ENCODE results near the gene SRSF7.

The SRSF7 gene

GRCh38 chr2:38775097-38775920, 24.1 kb upstream of the SRSF7 start:
- Histone ChIP-seq H3K27ac (ENCODE audit: low read length) (no peak overlapping the region), H3K4me2 (ENCODE audit: insufficient read depth, low read length) (no peak overlapping the region)

DNA sequence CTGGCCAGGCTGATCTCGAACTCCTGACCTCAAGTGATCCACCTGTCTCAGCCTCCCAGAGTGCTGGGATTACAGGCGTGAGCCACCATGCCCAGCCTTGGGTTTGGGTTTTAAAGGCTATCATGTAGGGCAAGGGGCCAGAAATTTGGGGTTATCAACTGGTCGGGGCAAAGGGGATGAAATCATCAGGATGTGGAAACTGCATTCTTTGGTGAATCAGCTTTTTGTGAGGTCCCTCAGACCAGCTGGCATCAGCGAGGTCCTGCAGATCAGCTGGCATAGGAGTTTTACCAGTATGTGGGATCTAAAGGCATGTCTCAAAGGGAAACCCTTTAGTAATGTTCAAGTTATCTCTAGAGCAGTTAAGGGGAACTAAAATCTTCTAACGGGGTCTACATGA, 20.5 kb upstream of the SRSF7 start:
- Histone ChIP-seq H3K9me3 (ENCODE audit: insufficient read depth, low read length, severe bottlenecking) (no peaks in the 10 kb centered on the region), H3K27me3 (ENCODE audit: insufficient read depth, low read length, poor library complexity) (no peaks in the 10 kb centered on the region), H3K4me2 (ENCODE audit: insufficient read depth, low read length) (no peak overlapping the region), H3K36me3 (ENCODE audit: insufficient read depth, low read length) (no peaks in the 10 kb centered on the region), H3K9ac (ENCODE audit: low read depth, low read length) (no peak overlapping the region), H3K4me1 (ENCODE audit: insufficient read depth, low read length) (no peaks in the 10 kb centered on the region), H3K4me3 (ENCODE audit: low read depth in 1 of 2, low read length in 2 of 2) (no peak overlapping the region), H2AFZ (ENCODE audit: low read depth, low read length) (no peak overlapping the region), H4K20me1 (ENCODE audit: insufficient read depth, low read length) (no peaks in the 10 kb centered on the region), H3K27ac (ENCODE audit: low read length) (no peak overlapping the region), H3K79me2 (ENCODE audit: insufficient read depth, low read length) (no peaks in the 10 kb centered on the region)
- DNase-seq (no peak), ATAC-seq (ENCODE audit: insufficient read depth, low read depth) (no peak)
- TF ChIP-seq, protein P1, sequence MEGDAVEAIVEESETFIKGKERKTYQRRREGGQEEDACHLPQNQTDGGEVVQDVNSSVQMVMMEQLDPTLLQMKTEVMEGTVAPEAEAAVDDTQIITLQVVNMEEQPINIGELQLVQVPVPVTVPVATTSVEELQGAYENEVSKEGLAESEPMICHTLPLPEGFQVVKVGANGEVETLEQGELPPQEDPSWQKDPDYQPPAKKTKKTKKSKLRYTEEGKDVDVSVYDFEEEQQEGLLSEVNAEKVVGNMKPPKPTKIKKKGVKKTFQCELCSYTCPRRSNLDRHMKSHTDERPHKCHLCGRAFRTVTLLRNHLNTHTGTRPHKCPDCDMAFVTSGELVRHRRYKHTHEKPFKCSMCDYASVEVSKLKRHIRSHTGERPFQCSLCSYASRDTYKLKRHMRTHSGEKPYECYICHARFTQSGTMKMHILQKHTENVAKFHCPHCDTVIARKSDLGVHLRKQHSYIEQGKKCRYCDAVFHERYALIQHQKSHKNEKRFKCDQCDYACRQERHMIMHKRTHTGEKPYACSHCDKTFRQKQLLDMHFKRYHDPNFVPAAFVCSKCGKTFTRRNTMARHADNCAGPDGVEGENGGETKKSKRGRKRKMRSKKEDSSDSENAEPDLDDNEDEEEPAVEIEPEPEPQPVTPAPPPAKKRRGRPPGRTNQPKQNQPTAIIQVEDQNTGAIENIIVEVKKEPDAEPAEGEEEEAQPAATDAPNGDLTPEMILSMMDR (IDR thresholded peaks at IDR 0.05; ENCODE audit: borderline replicate concordance, extremely low read depth, low read length, poor library complexity, severe bottlenecking), result no peak
- no peak for TF ChIP-seq EZH2 (IDR thresholded peaks at IDR 0.05; ENCODE audit: borderline replicate concordance, low read depth, low read length, severe bottlenecking)

More at GRCh38 chr2:38775097-38775920, 24.1 kb upstream of the SRSF7 start:
- no peaks in the 10 kb centered on the region for H4K20me1 ChIP-seq (ENCODE audit: insufficient read depth, low read length)
- H2AFZ ChIP-seq (ENCODE audit: low read depth, low read length), result 0 out of 2 replicates have a peak overlapping the region, but pooled peaks have one; percentile 11
- no peaks in the 10 kb centered on the region for H3K9me3 ChIP-seq (ENCODE audit: insufficient read depth, low read length, severe bottlenecking)
- no peak overlapping the region for H3K9ac ChIP-seq (ENCODE audit: low read depth, low read length)
- no peak overlapping the region for H3K4me3 ChIP-seq (ENCODE audit: low read depth in 1 of 2, low read length in 2 of 2)
- TF ChIP-seq EZH2 (IDR thresholded peaks at IDR 0.05; ENCODE audit: borderline replicate concordance, low read depth, low read length, severe bottlenecking), result no peak
- TF ChIP-seq, protein P1 (IDR thresholded peaks at IDR 0.05; ENCODE audit: borderline replicate concordance, extremely low read depth, low read length, poor library complexity, severe bottlenecking), result no peak
- H3K4me1 ChIP-seq (ENCODE audit: insufficient read depth, low read length), result peaks cover 14% of the 10 kb centered on the region
- ATAC-seq (ENCODE audit: insufficient read depth, low read depth) (no peak), DNase-seq (no peak)
- H3K27me3 ChIP-seq (ENCODE audit: insufficient read depth, low read length, poor library complexity), result no peaks in the 10 kb centered on the region
- peaks cover 1% of the 10 kb centered on the region for H3K36me3 ChIP-seq (ENCODE audit: insufficient read depth, low read length)
- peaks cover 14% of the 10 kb centered on the region for H3K79me2 ChIP-seq (ENCODE audit: insufficient read depth, low read length)

DNA sequence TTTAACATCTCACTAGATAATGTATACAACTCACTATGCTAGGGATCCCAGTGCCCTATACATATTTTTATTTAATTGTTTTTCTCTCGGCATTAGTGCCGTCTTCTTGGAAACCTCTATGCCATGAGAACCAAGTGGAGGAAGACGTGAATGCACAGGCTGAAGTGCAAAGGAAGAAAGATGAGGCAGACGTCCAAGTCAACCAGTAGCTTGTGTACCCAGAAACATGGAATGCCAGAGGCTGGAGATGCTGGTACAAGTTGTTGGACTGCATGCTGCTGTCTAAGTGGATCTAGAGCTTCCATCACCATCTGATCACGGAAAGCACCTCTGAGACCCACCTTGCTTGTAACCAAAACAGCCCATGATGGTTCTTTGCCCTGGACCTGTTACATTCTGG, 14.4 kb upstream of the SRSF7 start:
- ATAC-seq (ENCODE audit: insufficient read depth, low read depth), result no peak
- Histone ChIP-seq H3K27me3 (ENCODE audit: insufficient read depth, low read length, poor library complexity) (no peaks in the 10 kb centered on the region), H3K9ac (ENCODE audit: low read depth, low read length) (no peak overlapping the region), H3K79me2 (ENCODE audit: insufficient read depth, low read length) (no peaks in the 10 kb centered on the region), H3K36me3 (ENCODE audit: insufficient read depth, low read length) (no peaks in the 10 kb centered on the region), H3K4me2 (ENCODE audit: insufficient read depth, low read length) (no peak overlapping the region), H3K4me1 (ENCODE audit: insufficient read depth, low read length) (no peaks in the 10 kb centered on the region), H3K9me3 (ENCODE audit: insufficient read depth, low read length, severe bottlenecking) (no peaks in the 10 kb centered on the region), H2AFZ (ENCODE audit: low read depth, low read length) (no peak overlapping the region), H3K27ac (ENCODE audit: low read length) (no peak overlapping the region), H4K20me1 (ENCODE audit: insufficient read depth, low read length) (no peaks in the 10 kb centered on the region), H3K4me3 (ENCODE audit: low read depth in 1 of 2, low read length in 2 of 2) (no peak overlapping the region)
- no peak for DNase-seq
- TF ChIP-seq, protein P1 (IDR thresholded peaks at IDR 0.05; ENCODE audit: borderline replicate concordance, extremely low read depth, low read length, poor library complexity, severe bottlenecking), result no peak
- TF ChIP-seq EZH2 (IDR thresholded peaks at IDR 0.05; ENCODE audit: borderline replicate concordance, low read depth, low read length, severe bottlenecking), result no peak

All from DND-41 (cell line).